GM18520 (cell line): ENCODE results near the gene TRIM23.
"Not testable (repeated sequence)": the region's sequence is repeated elsewhere in the genome, so short reads cannot be mapped to it uniquely, and the experiment has no call there.

ENCODE experiments used
- ATAC-seq: cut with Tn5 transposase; IDR thresholded peaks from one replicate; pipeline ENCODE4 v1.9.1; 2021; ENCODE audit not compliant: unreplicated experiment

Gene TRIM23

GRCh38 chr5:65624025-65624570, at the start of gene TRIM23:
TSS of gene TRIM23 (minus strand) at chr5:65624333. CDS start at chr5:65624274, 59 bp downstream.
- peak; percentile 93 for ATAC-seq

DNA sequence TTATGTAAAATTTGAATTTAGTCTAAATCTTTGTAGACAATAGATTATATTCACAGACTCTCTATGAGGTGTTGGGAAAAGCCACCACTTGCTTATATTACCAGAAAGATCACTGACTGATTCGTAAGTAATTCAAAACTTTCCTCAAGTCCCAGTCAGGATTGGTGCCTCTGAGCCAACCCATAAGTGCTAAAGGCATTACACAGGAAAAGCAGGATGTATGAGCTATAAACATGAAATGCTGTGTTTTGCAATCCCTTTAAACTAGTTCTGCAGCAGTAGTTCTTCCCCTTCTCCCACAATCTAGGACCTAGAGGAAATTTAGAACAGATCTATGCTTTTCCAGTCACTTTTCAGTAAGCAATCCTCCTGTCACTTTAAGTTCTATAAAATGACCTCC, 48.7 kb upstream of the TRIM23 start:
- no peak for ATAC-seq

DNA sequence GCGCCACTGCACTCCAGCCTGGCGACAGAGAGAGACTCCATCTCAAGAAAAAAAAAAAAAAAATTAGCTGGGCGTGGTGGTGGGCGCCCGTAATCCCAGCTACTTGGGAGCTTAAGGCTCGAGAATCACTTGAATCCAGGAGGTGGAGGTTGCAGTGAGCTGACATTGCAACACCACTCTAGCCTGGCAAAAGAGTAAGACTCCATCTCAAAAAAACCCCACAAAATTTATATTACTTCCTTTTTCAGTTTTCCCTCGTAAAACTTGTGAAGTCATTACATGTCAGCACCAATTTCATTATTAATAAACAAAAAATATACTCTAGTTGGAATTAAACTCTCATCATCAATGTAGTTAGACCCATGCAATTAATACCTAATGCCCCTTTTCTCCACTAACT, 44.6 kb upstream of the TRIM23 start:
- no peak for ATAC-seq

GRCh38 chr5:65663804-65664521, 39.8 kb upstream of the TRIM23 start:
- ATAC-seq: no peak

- ATAC-seq: no peak
Observed at GRCh38 chr5:65654713-65655112, 30.6 kb upstream of the TRIM23 start.

- ATAC-seq: no peak
Observed at GRCh38 chr5:65651144-65651543, 27.0 kb upstream of the TRIM23 start.

DNA sequence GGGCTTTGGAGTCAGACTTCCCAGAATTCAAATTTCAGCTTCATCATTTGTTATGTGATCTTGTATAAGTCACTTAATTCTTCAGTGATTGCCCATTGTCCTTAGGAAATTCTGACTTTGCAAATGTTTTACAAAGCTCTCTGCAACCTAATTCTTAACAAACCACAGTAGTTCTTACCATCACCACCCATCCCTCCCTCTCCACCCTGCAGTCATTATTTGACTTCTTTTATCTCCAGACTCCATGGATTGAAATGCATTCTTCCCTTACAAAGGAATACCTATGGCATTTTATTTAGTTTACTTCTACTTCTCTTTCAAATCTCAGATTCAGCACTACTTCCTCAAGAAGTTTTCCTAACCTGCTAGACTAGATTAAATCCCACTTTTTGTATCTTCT, 23.8 kb upstream of the TRIM23 start:
- ATAC-seq: no peak

DNA sequence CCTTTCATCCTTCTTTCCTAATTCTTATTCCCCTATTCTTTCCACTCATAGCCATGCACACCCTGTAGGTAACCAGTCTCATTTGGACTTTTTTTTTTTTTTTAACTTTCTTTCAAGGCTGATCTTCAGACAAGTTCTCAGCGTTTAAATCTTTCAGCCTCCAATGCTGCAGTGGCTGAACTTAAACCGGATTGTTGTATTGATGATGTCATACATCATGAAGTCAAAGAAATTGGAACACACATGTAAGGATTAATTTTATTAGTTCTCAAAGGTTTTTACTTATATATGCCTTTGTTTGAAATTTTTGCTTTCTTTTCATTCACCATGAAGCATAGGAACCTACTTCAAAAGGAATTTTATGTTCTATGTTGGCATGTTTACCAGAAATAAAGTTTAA, 22.8 kb upstream of the TRIM23 start:
- no peak for ATAC-seq

- no peak for ATAC-seq
Observed at GRCh38 chr5:65640240-65640639, 16.1 kb upstream of the TRIM23 start.

DNA sequence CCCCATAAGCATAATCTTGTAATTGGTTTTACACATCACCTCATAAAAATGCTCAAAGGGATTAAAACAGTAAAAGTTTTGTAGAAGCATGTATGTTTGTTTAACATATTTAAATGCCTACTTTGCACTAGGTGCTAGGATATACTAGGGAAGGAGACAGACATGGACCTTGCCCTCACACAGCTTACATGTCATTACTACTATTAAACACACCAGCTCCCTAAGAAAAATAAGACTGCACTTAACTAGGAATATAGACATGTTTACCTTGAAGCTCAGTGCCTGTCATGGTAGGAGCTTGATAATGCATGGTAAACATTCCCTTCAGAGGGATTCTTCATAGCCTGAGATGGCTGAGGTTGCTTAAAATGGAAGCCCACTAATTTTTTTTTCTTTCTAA, 6.8 kb upstream of the TRIM23 start:
- ATAC-seq: no peak

GRCh38 chr5:65625743-65626142, 1.6 kb upstream of the TRIM23 start:
- no peak for ATAC-seq

- peak; percentile 44 for ATAC-seq
Observed at GRCh38 chr5:65624571-65625555, 730 bp upstream of the TRIM23 start, which contains the start of the genes SHLD3 and TRAPPC13. TSS of gene SHLD3 (plus strand) at chr5:65625027. CDS start at chr5:65629588, 4,561 bp downstream. TSS of gene TRAPPC13 (plus strand) at chr5:65625027. CDS start at chr5:65625061, 34 bp downstream.

GRCh38 chr5:65623482-65623881, 651 bp downstream of the TRIM23 start:
- no peak for ATAC-seq

GRCh38 chr5:65621961-65622360, 2.2 kb downstream of the TRIM23 start:
- ATAC-seq: not testable (repeated sequence)

- no peak for ATAC-seq
Observed at GRCh38 chr5:65620021-65620420, 4.1 kb downstream of the TRIM23 start.

GRCh38 chr5:65612298-65612907, 11.7 kb downstream of the TRIM23 start:
- no peak for ATAC-seq

- ATAC-seq: no peak
Observed at GRCh38 chr5:65611524-65611923, 12.6 kb downstream of the TRIM23 start.

- not testable (repeated sequence) for ATAC-seq
Observed at GRCh38 chr5:65601761-65602160, 22.4 kb downstream of the TRIM23 start.

DNA sequence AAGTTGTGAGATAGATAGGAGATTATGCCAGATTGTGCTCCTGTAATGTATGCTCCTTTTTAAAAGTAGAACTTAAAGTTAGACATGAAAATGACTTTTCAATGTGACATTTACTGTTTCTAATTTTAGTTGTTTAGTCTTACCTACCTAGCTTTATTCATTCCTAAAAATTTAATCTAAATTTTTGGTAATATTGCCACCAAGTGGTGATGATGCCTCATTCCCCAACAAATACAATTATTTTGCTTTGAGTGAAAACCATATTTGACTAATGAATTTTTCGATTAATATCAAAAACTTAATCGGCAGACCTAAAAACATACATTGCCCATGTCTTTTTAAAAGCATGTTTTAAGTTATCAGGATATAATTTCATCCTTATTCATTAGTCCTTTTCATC, 35.4 kb downstream of the TRIM23 start:
- ATAC-seq: no peak

DNA sequence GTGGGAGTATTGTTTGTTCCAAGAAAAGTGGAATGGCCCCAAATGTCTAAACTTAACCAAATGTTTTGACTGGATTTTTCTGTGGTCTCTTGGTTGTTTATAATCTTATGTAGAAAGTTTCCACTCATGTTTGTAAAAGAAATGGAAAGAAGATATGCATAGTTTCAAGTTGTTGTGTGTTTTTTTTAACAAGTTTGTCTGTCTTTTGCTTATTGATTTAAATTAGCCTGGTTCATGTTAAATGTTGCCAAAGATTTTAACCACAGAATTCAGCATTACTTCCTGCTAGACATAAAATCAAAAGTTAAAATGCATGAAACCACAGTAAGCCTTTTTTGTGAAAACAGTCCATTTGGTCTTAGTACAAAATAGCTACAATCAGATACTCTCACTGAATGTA, 47.0 kb downstream of the TRIM23 start:
- no peak for ATAC-seq

DNA sequence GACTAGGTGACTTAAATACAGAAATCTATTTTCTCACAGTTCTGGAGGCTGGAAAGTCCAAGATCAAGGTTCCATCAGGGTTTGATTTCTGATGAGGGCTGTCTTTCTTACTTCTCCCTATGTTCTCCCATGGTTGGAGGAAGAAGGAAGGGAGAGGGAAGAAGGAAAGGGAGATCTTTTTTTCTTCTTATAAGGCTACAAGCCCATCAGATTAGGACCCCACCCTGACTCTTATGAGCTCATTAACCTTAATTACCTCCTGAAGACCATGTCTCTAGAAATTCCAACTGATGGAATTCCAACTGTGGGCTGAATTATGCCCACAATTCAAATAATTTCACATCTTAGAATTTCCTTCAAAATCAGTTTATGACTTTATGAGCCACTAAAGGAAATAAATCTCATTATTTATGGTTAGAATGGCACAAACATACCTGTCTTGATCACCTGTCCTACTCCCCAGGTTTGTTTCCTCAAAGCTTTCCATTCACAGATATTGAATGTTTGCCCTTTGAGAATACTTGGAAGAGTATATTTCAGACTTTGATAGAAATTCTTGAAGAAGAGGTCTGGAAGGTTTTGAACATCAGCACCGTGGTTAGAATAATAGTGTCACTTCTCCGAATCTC, 53.4 kb downstream of the TRIM23 start:
- no peak for ATAC-seq
